ENCODE measurements around the gene ACADL. TPM values are rescaled to one million over a fixed set of nuclear protein-coding genes. Genes with fewer than 3 reads are reported as not detected.
A peak's percentile ranks its signal among the peaks of the same experiment; 100 is the strongest.

ACADL gene
- total RNA-seq, 3 donors from 2014 or later, result 0.19 to 0.95 TPM; not detected in 1

DNA sequence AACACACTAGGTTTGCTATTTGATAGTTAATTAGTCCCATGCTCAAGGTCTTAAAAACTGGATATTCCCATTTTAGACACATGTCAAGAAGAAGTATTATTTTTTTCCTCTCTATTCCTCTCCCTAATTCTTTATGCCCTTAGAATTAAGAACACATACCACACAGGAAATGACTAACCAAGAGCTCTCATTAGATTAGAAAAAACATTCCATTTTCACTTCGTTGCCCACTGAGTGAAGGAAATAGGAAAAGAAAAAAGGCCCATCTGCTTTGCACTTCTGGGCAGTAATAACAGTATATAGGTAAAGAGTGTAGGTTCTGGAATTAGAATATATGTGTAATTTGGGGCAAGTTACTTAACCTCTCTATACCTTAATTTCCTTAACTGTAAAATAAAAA, 26.9 kb downstream of the ACADL start:
- TF ChIP-seq, protein P1, sequence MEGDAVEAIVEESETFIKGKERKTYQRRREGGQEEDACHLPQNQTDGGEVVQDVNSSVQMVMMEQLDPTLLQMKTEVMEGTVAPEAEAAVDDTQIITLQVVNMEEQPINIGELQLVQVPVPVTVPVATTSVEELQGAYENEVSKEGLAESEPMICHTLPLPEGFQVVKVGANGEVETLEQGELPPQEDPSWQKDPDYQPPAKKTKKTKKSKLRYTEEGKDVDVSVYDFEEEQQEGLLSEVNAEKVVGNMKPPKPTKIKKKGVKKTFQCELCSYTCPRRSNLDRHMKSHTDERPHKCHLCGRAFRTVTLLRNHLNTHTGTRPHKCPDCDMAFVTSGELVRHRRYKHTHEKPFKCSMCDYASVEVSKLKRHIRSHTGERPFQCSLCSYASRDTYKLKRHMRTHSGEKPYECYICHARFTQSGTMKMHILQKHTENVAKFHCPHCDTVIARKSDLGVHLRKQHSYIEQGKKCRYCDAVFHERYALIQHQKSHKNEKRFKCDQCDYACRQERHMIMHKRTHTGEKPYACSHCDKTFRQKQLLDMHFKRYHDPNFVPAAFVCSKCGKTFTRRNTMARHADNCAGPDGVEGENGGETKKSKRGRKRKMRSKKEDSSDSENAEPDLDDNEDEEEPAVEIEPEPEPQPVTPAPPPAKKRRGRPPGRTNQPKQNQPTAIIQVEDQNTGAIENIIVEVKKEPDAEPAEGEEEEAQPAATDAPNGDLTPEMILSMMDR (IDR thresholded peaks at IDR 0.05), result no peak
- no peaks in the 10 kb centered on the region for H3K9me3 ChIP-seq
- no peak for DNase-seq
- no peak overlapping the region for H3K4me3 ChIP-seq
- no peaks in the 10 kb centered on the region for H3K4me1 ChIP-seq (ENCODE audit: low read depth)
- intact Hi-C loops (cut with DNase I, micrococcal nuclease), result loop anchor here in 1 of 2 donors (5.0 kb wide), 1 partner anchor 221 kb away; no protein-coding TSS in a partner anchor
- no peaks in the 10 kb centered on the region for H3K36me3 ChIP-seq (ENCODE audit: low read depth)
- no peak for ATAC-seq

DNA sequence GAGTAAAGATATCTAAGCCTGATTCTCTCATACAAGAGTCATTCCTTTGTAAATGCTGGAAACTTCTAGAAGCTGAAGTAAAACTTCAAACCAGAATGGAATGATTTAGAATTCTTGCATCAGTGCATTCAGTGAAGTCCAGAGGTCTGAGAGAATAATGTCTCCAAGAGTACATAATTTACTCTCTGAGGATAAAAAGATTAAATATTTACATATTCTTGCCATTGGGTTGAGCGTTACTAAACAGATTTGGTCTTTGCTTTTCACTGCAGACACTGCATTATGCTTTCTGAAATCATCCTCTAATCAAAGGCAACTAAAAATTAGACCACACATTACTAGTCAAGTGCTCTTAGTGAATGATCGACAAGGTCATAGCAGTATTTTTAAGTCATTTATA, 27.5 kb downstream of the ACADL start:
- ATAC-seq (no peak), DNase-seq (no peak)
- intact Hi-C loops (cut with DNase I, micrococcal nuclease), result loop anchor here in 1 of 2 donors (5.0 kb wide), 1 partner anchor 220 kb away; no protein-coding TSS in a partner anchor
- TF ChIP-seq, protein P1 (IDR thresholded peaks at IDR 0.05), result no peak
- no peaks in the 10 kb centered on the region for H3K4me1 ChIP-seq (ENCODE audit: low read depth)
- H3K4me3 ChIP-seq, result no peak overlapping the region
- H3K36me3 ChIP-seq (ENCODE audit: low read depth), result no peaks in the 10 kb centered on the region
- H3K9me3 ChIP-seq, result no peaks in the 10 kb centered on the region

- TF ChIP-seq, protein P1 (IDR thresholded peaks at IDR 0.05), result peak; percentile 29
- H3K9me3 ChIP-seq, result no peaks in the 10 kb centered on the region
- H3K36me3 ChIP-seq (ENCODE audit: low read depth), result no peaks in the 10 kb centered on the region
- H3K4me3 ChIP-seq, result no peak overlapping the region
- DNase-seq (peak in 1 of 3 donors; percentile 27), ATAC-seq (peak; percentile 44)
- intact Hi-C loops (cut with DNase I, micrococcal nuclease), result loop anchor here in 1 of 2 donors (5.0 kb wide), 1 partner anchor 218 kb away; no protein-coding TSS in a partner anchor
- no peaks in the 10 kb centered on the region for H3K4me1 ChIP-seq (ENCODE audit: low read depth)
Observed at GRCh38 chr2:210195101-210195852, 30.0 kb downstream of the ACADL start.

DNA sequence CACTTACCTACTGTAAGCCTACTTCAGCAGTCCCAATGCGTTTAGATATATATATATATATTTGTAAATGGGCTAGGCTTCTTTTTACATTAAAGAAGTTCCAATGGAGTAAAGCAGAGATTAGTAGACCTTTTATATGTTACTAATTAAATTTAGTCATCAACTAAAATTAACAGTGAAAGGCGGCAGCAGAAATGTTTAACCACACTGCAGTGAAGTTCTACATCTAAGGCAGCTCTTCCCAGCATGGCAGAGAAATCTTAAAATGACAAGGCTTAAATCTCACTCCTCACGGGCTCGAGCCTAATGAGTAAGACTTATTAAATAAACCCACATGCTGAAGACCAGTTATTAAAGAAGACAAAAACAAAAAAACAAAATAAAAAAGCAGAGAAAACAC, 34.9 kb downstream of the ACADL start:
- Histone ChIP-seq H3K36me3 (ENCODE audit: low read depth) (no peaks in the 10 kb centered on the region), H3K4me3 (no peak overlapping the region), H3K9me3 (peaks cover 7% of the 10 kb centered on the region), H3K4me1 (ENCODE audit: low read depth) (no peaks in the 10 kb centered on the region)
- DNase-seq (no peak), ATAC-seq (no peak)
- TF ChIP-seq, protein P1 (IDR thresholded peaks at IDR 0.05), result no peak
- intact Hi-C loops (cut with DNase I, micrococcal nuclease), result loop anchor here in 1 of 2 donors (5.0 kb wide), 1 partner anchor 208 kb away; no protein-coding TSS in a partner anchor

GRCh38 chr2:210189452-210190138, 35.7 kb downstream of the ACADL start:
- intact Hi-C loops (cut with DNase I, micrococcal nuclease), result loop anchor here in 1 of 2 donors (5.0 kb wide), 1 partner anchor 207 kb away; no protein-coding TSS in a partner anchor
- TF ChIP-seq, protein P1 (IDR thresholded peaks at IDR 0.05), result no peak
- DNase-seq, result no peak

More at GRCh38 chr2:210189452-210190138, 35.7 kb downstream of the ACADL start:
- Histone ChIP-seq H3K36me3 (ENCODE audit: low read depth) (no peaks in the 10 kb centered on the region), H3K9me3 (peaks cover 13% of the 10 kb centered on the region), H3K4me1 (ENCODE audit: low read depth) (no peaks in the 10 kb centered on the region), H3K4me3 (no peak overlapping the region)
- peak; percentile 67 for ATAC-seq

Measured in mucosa of descending colon (tissue), 3 donors.